Fibroblast of mammary gland (primary cell): Measurements from ENCODE around the gene ARL6IP5.

Source experiments
- DNase-seq: peaks from one replicate; pipeline ENCODE4 v3.0.0-alpha.2; 2010; ENCODE audit warnings: low read depth
- H3K4me3 ChIP-seq: 2 replicates; pipeline ENCODE4 v1.5.1; 2011; ENCODE audit warnings: low read depth, mild to moderate bottlenecking, low read length, moderate library complexity; ENCODE audit not compliant: control insufficient read depth
- TF ChIP-seq, protein P1 (sequence below): conservative IDR thresholded peaks from 2 replicates; pipeline ENCODE4 v1.5.1; 2011; ENCODE audit warnings: low read depth, low read length, inconsistent platforms; ENCODE audit not compliant: control insufficient read depth, insufficient read depth

The ARL6IP5 gene

DNA sequence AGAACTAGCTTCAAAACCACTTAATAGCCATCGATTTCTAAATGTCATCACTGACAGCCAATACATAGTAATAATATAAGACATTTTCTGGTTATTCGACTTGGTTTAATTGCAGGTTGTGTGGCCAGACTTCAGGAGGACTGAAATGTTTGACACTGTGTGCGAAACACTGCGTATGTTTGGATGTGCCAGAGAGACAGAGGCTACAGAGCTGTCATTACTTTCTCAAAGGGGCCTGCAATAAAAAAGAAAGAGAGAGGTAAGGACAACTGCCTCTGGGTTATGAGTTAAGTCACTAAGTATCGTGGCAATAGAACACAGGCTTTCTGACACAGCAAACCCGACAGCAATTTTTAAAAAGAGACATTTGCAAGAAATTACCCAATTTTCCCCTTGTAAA is 36.8 kb downstream of the ARL6IP5 start:
- TF ChIP-seq, protein P1, sequence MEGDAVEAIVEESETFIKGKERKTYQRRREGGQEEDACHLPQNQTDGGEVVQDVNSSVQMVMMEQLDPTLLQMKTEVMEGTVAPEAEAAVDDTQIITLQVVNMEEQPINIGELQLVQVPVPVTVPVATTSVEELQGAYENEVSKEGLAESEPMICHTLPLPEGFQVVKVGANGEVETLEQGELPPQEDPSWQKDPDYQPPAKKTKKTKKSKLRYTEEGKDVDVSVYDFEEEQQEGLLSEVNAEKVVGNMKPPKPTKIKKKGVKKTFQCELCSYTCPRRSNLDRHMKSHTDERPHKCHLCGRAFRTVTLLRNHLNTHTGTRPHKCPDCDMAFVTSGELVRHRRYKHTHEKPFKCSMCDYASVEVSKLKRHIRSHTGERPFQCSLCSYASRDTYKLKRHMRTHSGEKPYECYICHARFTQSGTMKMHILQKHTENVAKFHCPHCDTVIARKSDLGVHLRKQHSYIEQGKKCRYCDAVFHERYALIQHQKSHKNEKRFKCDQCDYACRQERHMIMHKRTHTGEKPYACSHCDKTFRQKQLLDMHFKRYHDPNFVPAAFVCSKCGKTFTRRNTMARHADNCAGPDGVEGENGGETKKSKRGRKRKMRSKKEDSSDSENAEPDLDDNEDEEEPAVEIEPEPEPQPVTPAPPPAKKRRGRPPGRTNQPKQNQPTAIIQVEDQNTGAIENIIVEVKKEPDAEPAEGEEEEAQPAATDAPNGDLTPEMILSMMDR = no peak
- H3K4me3 ChIP-seq = no peak overlapping the region
- no peak for DNase-seq

DNA sequence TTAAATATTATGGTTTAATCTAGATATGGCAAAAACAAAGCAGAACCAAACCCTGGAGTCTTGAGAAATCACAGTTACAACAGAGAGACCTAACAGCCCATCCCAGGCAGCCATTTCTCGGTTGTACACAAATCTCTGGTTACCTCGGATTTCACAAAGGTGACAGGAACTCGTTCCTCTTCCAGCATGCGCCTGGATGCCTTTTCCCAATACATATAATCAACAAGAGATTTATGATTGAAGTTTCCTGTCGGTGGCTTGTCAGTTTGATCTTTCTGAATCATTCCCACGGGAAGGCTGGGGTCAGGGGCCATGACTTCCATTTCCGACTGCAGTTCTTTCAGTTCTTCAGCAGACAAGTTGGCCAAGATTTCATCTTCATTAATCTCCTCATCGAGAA is 37.2 kb downstream of the ARL6IP5 start:
- TF ChIP-seq, protein P1 = no peak
- H3K4me3 ChIP-seq = no peak overlapping the region
- no peak for DNase-seq

DNA sequence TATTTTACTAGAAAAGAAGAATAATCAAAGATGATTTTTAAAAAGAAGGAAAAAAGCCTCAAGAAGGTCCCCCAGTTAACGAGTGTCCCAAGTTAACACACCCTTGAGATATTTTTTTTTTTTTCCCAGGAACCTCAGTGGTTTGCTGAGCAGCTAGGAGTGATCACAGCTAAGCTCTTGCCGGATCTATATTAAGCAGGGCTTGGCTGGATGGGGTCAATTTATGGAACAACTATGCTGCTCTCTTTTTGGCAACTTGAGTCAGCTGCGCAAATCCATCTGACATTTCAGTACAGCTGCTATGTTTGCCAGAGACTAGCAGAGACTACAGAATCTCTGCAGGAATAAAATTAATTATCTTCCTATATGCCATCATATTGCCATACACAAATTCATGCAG is 37.7 kb downstream of the ARL6IP5 start, which contains the start of gene LMOD3:
LMOD3 (minus strand) TSS at position 193 of the 400 bp plus-strand sequence. CDS start 209 bp downstream, outside the sequence.
- TF ChIP-seq, protein P1 = no peak
- no peak within 1 kb of the TSS for H3K4me3 ChIP-seq
- no peak for DNase-seq

DNA sequence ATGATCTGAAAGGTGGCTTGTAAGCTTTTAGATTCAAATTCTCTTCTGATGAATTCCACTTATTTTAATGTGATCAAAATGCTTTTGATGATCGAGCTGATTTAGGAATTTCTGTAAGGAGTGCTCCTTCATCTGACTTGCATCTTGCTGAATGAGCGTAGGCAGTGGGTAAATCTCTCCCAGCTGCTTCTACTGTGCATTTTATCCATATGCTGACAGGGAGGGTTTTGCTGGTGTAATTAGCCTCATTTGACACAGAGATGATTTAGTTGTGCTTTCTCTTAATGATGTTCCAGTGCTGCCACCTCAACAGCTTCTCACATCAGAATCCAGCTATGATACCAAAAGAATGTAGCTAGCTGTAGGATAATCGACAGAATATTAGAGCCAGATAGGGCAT is 41.5 kb downstream of the ARL6IP5 start:
- TF ChIP-seq, protein P1 = no peak
- no peak for DNase-seq
- no peak overlapping the region for H3K4me3 ChIP-seq

DNA sequence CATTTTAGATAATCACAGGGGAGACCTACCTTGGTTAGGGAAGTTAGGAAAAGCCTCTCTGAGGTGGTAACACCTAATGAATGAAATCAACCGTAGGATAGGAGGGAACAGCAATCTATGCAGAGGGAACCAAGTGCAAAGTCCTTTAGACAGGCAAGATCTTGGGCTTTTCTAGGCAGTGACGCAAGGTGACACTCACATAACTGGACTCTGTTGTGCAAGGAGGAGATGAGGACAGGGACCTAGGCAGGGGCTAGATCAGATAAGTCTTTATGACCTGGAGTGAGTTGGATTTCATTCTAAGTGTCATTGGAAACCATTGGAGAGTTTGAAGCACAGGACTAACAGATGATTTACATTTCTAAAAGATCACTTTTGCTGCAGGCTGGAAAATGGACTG is 42.3 kb downstream of the ARL6IP5 start:
- H3K4me3 ChIP-seq = no peak overlapping the region
- DNase-seq = no peak
- TF ChIP-seq, protein P1 = no peak

GRCh38 chr3:69128509-69128908 is 43.8 kb downstream of the ARL6IP5 start:
- TF ChIP-seq, protein P1 = no peak
- no peak for DNase-seq
- no peak overlapping the region for H3K4me3 ChIP-seq

GRCh38 chr3:69129531-69129930 is 44.8 kb downstream of the ARL6IP5 start:
- TF ChIP-seq, protein P1 = no peak
- DNase-seq = peak; percentile 77

More at GRCh38 chr3:69129531-69129930, 44.8 kb downstream of the ARL6IP5 start:
- H3K4me3 ChIP-seq = no peak overlapping the region
